Measurements from ENCODE around the gene RBMS1. TPM values are rescaled to one million over a fixed set of nuclear protein-coding genes. Genes with fewer than 3 reads are reported as not detected.
A peak's percentile ranks its signal among the peaks of the same experiment; 100 is the strongest.

RBMS1 gene
- total and polyA plus RNA-seq, 5 donors from 2014 or later, result 27.9 to 58.4 (median 33.5) TPM

DNA sequence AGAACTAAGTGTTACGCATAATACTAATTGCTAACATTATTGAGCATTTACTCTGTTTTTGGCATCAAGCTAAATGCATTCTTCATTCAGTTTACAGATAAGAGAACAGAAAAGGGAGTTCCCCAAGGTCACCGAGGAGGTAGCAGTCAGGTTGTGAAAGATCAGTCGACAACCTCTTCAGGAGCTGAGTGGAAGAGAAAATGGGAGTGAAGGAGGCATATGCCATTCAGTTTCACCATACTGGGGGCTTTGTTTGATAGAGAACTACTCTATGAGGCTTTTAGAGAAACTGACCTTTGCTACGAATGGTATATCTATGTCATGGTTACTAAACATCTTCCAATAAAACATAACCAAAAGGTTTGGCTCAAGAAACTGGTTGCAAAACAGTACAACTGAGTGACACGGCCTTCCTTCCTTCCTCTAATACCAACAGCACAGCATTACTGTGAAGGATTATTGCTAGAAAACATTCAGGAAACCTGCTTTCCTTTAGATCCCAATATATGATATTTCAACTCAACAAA is 112.1 kb downstream of the RBMS1 start:
- Histone ChIP-seq H3K4me3 (ENCODE audit: low read depth, low read length) (no peak overlapping the region), H3K9me3 (ENCODE audit: control insufficient read depth in 2 of 2, low read length in 2 of 2) (no peaks in the 10 kb centered on the region), H3K27ac (ENCODE audit: insufficient read depth, low read length, poor library complexity, severe bottlenecking) (no peak overlapping the region), H3K27me3 (ENCODE audit: control insufficient read depth, insufficient read depth, low read length) (no peaks in the 10 kb centered on the region), H3K36me3 (ENCODE audit: control insufficient read depth, insufficient read depth, low read length) (no peaks in the 10 kb centered on the region), H3K4me1 (ENCODE audit: control insufficient read depth, insufficient read depth, low read length, poor library complexity, severe bottlenecking) (peaks cover 3% of the 10 kb centered on the region)
- no peaks in the 10 kb centered on the region for H3K27me3 Mint-ChIP-seq
- DNase-seq (no peak), ATAC-seq (ENCODE audit: low read depth in 2 of 2) (no peak)
- H3K9me3 Mint-ChIP-seq, result no peaks in the 10 kb centered on the region
- peak overlapping the region in 1 of 3 donors; percentile 21 for H3K27ac Mint-ChIP-seq
- H3K4me1 Mint-ChIP-seq, result peaks cover 20 to 74% (median 35%) of the 10 kb centered on the region in 4 donors
- peaks cover 13% of the 10 kb centered on the region for H3K36me3 Mint-ChIP-seq
- peak overlapping the region in 1 of 4 donors; percentile 1 for H3K4me3 Mint-ChIP-seq

DNA sequence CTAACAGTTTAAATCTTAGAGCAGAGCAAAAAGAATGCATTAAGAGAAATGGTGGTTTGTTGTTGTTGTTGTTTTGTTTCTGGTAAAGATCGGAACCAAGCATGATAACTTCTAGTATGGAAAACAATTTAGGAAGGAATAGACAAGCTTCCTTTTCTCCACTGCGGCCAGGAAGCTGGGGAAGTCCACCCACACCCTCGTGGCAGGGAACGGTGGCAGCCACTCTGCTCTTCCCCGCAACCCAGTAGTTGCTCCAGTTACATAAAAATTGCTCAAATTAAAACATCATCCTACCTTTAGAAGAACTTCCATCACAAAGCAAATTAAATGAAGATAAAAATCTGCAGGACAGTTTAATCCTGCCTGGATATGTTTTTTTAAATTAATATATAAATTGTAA is 113.0 kb downstream of the RBMS1 start:
- H3K9me3 Mint-ChIP-seq, result no peaks in the 10 kb centered on the region
- H3K36me3 ChIP-seq (ENCODE audit: control insufficient read depth, insufficient read depth, low read length), result no peaks in the 10 kb centered on the region
- DNase-seq (no peak), ATAC-seq (ENCODE audit: low read depth in 2 of 2) (no peak)
- H3K27ac ChIP-seq (ENCODE audit: insufficient read depth, low read length, poor library complexity, severe bottlenecking), result no peak overlapping the region
- no peaks in the 10 kb centered on the region for H3K27me3 ChIP-seq (ENCODE audit: control insufficient read depth, insufficient read depth, low read length)
- peaks cover 13% of the 10 kb centered on the region for H3K36me3 Mint-ChIP-seq
- H3K4me3 ChIP-seq (ENCODE audit: low read depth, low read length), result no peak overlapping the region
- peaks cover 12% of the 10 kb centered on the region for H3K4me1 ChIP-seq (ENCODE audit: control insufficient read depth, insufficient read depth, low read length, poor library complexity, severe bottlenecking)
- peak overlapping the region in 1 of 3 donors; percentile 21 for H3K27ac Mint-ChIP-seq
- H3K27me3 Mint-ChIP-seq, result no peaks in the 10 kb centered on the region
- peaks cover 28 to 78% (median 43%) of the 10 kb centered on the region in 4 donors for H3K4me1 Mint-ChIP-seq
- no peaks in the 10 kb centered on the region for H3K9me3 ChIP-seq (ENCODE audit: control insufficient read depth in 2 of 2, low read length in 2 of 2)
- no peak overlapping the region for H3K4me3 Mint-ChIP-seq

GRCh38 chr2:160380000-160380570 is 113.5 kb downstream of the RBMS1 start:
- Histone ChIP-seq H3K4me3 (ENCODE audit: low read depth, low read length) (no peak overlapping the region), H3K9me3 (ENCODE audit: control insufficient read depth in 2 of 2, low read length in 2 of 2) (no peaks in the 10 kb centered on the region), H3K4me1 (ENCODE audit: control insufficient read depth, insufficient read depth, low read length, poor library complexity, severe bottlenecking) (peaks cover 14% of the 10 kb centered on the region), H3K27ac (ENCODE audit: insufficient read depth, low read length, poor library complexity, severe bottlenecking) (no peak overlapping the region), H3K36me3 (ENCODE audit: control insufficient read depth, insufficient read depth, low read length) (no peaks in the 10 kb centered on the region), H3K27me3 (ENCODE audit: control insufficient read depth, insufficient read depth, low read length) (no peaks in the 10 kb centered on the region)
- Mint-ChIP-seq H3K27ac (no peak overlapping the region), H3K4me3 (no peak overlapping the region), H3K4me1 (peaks cover 33 to 80% (median 47%) of the 10 kb centered on the region in 4 donors), H3K27me3 (no peaks in the 10 kb centered on the region), H3K36me3 (peaks cover 13% of the 10 kb centered on the region), H3K9me3 (no peaks in the 10 kb centered on the region)
- no peak for ATAC-seq (ENCODE audit: low read depth in 2 of 2)
- DNase-seq, result no peak

DNA sequence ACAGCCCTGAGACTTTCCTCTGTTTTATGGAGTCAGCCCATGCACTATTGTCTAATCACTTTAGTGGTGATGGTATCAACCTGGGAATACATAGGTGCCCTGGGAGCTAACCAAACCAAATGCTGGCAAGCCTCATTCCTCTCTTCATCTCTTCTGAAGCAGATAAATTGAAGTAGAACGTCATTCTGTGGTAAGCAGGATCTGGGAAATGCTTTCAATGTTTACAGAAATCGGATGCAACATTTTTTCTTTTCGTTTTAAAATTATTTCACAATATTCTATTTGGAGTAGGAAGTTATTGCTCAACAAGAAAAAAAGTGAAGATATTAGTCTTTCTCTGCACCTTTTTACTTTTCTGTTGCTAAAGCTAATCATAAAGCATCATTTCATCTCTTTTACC is 114.2 kb downstream of the RBMS1 start:
- Histone ChIP-seq H3K27ac (ENCODE audit: insufficient read depth, low read length, poor library complexity, severe bottlenecking) (no peak overlapping the region), H3K9me3 (ENCODE audit: control insufficient read depth in 2 of 2, low read length in 2 of 2) (no peaks in the 10 kb centered on the region), H3K27me3 (ENCODE audit: control insufficient read depth, insufficient read depth, low read length) (no peaks in the 10 kb centered on the region), H3K36me3 (ENCODE audit: control insufficient read depth, insufficient read depth, low read length) (no peaks in the 10 kb centered on the region), H3K4me3 (ENCODE audit: low read depth, low read length) (no peak overlapping the region), H3K4me1 (ENCODE audit: control insufficient read depth, insufficient read depth, low read length, poor library complexity, severe bottlenecking) (peaks cover 14% of the 10 kb centered on the region)
- H3K4me1 Mint-ChIP-seq, result peaks cover 30 to 82% (median 43%) of the 10 kb centered on the region in 4 donors
- H3K4me3 Mint-ChIP-seq, result no peak overlapping the region
- no peaks in the 10 kb centered on the region for H3K27me3 Mint-ChIP-seq
- ATAC-seq (ENCODE audit: low read depth in 2 of 2), result no peak
- no peak for DNase-seq
- H3K9me3 Mint-ChIP-seq, result no peaks in the 10 kb centered on the region
- peaks cover 10% of the 10 kb centered on the region for H3K36me3 Mint-ChIP-seq
- H3K27ac Mint-ChIP-seq, result peak overlapping the region in 2 of 3 donors; percentile 55 to 74

DNA sequence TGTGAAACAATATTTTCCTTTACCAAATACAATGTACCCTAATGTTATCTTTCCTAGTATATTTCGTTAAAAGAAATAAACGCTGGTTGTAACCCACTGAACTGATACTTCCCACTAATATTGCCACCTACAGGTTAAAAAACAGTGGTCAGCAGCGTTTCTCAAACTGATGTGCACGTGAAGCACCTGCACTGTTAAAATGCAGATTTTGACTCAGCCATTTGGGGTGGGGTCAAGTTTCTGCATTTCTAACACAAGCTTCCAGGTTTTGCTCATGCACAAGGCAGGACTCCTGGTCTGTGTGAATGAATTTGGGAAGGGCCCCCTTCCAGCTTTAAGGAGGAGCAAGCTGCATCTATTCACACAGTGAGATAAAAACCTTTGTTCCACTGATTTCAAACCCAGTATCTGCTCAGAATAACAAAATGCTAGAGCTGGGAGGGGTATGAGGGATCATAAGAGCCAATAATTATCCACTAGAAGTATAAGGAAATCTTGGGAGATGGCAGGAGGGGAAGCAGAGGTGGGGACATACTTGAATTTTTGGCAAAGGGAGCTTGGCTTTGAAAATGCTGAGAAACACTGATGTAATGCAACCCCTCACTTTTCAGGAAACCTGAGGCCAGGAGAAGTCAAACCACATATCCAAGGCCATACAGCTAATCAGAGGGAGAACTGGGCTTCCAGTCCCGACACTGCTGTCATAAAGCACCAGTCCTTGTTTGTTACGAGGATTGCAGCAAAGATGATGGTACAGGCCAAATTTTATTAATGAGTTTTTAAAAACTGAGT is 116.2 kb downstream of the RBMS1 start:
- no peak overlapping the region for H3K27ac ChIP-seq (ENCODE audit: insufficient read depth, low read length, poor library complexity, severe bottlenecking)
- Mint-ChIP-seq H3K36me3 (peaks cover 11% of the 10 kb centered on the region), H3K27ac (peak overlapping the region in 1 of 3 donors; percentile 48), H3K27me3 (no peaks in the 10 kb centered on the region), H3K4me3 (peak overlapping the region in 1 of 4 donors; percentile 38), H3K4me1 (peaks cover 45 to 90% (median 56%) of the 10 kb centered on the region in 4 donors), H3K9me3 (peaks cover 0 to 4% (median 0%) of the 10 kb centered on the region in 7 donors)
- H3K4me1 ChIP-seq (ENCODE audit: control insufficient read depth, insufficient read depth, low read length, poor library complexity, severe bottlenecking), result peaks cover 20% of the 10 kb centered on the region
- no peak for DNase-seq
- no peak for ATAC-seq (ENCODE audit: low read depth in 2 of 2)
- no peaks in the 10 kb centered on the region for H3K27me3 ChIP-seq (ENCODE audit: control insufficient read depth, insufficient read depth, low read length)
- H3K4me3 ChIP-seq (ENCODE audit: low read depth, low read length), result no peak overlapping the region
- H3K36me3 ChIP-seq (ENCODE audit: control insufficient read depth, insufficient read depth, low read length), result no peaks in the 10 kb centered on the region
- no peaks in the 10 kb centered on the region for H3K9me3 ChIP-seq (ENCODE audit: control insufficient read depth in 2 of 2, low read length in 2 of 2)

DNA sequence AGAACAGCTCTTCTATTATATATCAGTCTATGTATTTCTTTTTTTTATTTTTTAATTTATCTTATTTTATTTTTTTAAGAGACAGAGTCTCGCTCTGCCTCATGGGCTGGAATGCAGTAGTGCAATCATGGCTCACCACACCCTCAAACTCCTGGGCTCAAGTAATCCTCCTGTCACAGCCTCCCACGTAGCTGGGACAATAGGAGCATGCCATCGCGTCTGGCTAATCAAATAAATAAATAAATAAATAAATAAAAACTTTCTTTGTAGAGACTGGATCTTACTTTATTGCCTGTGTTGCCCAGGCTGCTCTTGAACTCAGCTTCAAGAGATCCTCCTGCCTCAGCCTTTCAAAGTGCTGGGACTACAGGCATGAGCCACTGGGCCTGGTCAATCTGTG is 117.0 kb downstream of the RBMS1 start:
- Mint-ChIP-seq H3K9me3 (peaks cover 0 to 4% (median 0%) of the 10 kb centered on the region in 7 donors), H3K36me3 (peaks cover 11% of the 10 kb centered on the region), H3K27ac (no peak overlapping the region), H3K4me3 (no peak overlapping the region), H3K27me3 (no peaks in the 10 kb centered on the region), H3K4me1 (peaks cover 46 to 91% (median 58%) of the 10 kb centered on the region in 4 donors)
- H3K27me3 ChIP-seq (ENCODE audit: control insufficient read depth, insufficient read depth, low read length), result no peaks in the 10 kb centered on the region
- H3K4me1 ChIP-seq (ENCODE audit: control insufficient read depth, insufficient read depth, low read length, poor library complexity, severe bottlenecking), result peaks cover 20% of the 10 kb centered on the region
- peaks cover under 1% of the 10 kb centered on the region for H3K36me3 ChIP-seq (ENCODE audit: control insufficient read depth, insufficient read depth, low read length)
- no peak overlapping the region for H3K4me3 ChIP-seq (ENCODE audit: low read depth, low read length)
- ATAC-seq (ENCODE audit: low read depth in 2 of 2) (no peak), DNase-seq (no peak)
- no peaks in the 10 kb centered on the region for H3K9me3 ChIP-seq (ENCODE audit: control insufficient read depth in 2 of 2, low read length in 2 of 2)
- H3K27ac ChIP-seq (ENCODE audit: insufficient read depth, low read length, poor library complexity, severe bottlenecking), result no peak overlapping the region

DNA sequence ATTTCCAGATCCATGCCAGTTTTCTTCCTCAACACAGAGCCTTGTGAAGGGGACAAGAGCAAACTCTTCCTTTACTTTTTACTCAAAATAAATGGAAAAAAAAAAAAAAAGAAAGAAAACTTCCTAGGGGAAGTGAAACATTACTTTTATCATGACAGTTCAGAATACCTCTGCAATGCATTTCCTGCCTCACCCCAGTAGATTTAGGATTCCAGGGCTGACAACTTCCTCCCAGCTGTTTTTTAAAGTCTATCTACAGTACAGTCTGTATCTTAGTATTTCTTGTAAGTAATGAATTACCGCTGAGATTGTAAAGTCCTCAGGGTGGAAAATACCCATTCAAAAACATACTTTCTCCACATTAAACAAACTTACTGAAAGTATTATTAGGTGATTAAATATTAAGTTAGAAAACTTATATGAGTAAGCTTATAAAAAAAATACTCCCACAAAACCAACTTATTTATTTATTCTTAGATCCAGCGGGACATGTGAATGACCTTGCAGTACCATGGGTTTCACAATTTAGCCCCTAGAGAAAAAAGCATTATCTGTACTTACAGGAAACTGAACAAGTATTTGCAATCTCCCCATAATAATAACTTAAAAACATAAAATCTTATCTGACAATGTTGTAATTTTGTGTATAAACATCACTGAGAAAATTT is 117.7 kb downstream of the RBMS1 start:
- peak overlapping the region in 2 of 3 donors; percentile 27 to 59 for H3K27ac Mint-ChIP-seq
- DNase-seq (peak in 1 of 3 donors; percentile 54), ATAC-seq (ENCODE audit: low read depth in 2 of 2) (peak; percentile 55 to 65)
- no peak overlapping the region for H3K27ac ChIP-seq (ENCODE audit: insufficient read depth, low read length, poor library complexity, severe bottlenecking)
- peaks cover 11% of the 10 kb centered on the region for H3K36me3 Mint-ChIP-seq
- H3K27me3 Mint-ChIP-seq, result no peaks in the 10 kb centered on the region
- peak overlapping the region; percentile 7 for H3K4me3 ChIP-seq (ENCODE audit: low read depth, low read length)
- no peaks in the 10 kb centered on the region for H3K27me3 ChIP-seq (ENCODE audit: control insufficient read depth, insufficient read depth, low read length)
- peaks cover 0 to 4% (median 0%) of the 10 kb centered on the region in 7 donors for H3K9me3 Mint-ChIP-seq
- H3K4me1 ChIP-seq (ENCODE audit: control insufficient read depth, insufficient read depth, low read length, poor library complexity, severe bottlenecking), result peaks cover 20% of the 10 kb centered on the region
- H3K9me3 ChIP-seq (ENCODE audit: control insufficient read depth in 2 of 2, low read length in 2 of 2), result no peaks in the 10 kb centered on the region
- peak overlapping the region in 2 of 4 donors; percentile 1 to 47 for H3K4me3 Mint-ChIP-seq
- peaks cover 43 to 90% (median 57%) of the 10 kb centered on the region in 4 donors for H3K4me1 Mint-ChIP-seq
- peaks cover 2% of the 10 kb centered on the region for H3K36me3 ChIP-seq (ENCODE audit: control insufficient read depth, insufficient read depth, low read length)
